HEK293 (cell line): ENCODE results near the gene MOV10L1.
A peak's percentile ranks its signal among the peaks of the same experiment; 100 is the strongest.

ENCODE experiments used
- CTCF ChIA-PET: fragments of 350-600 bp; formaldehyde crosslinking; extraction: SDS; loops from one replicate; lab custom pipeline; 2021; ENCODE audit warnings: antibody characterized with exemption; lab: Yijun Ruan, JAX
- POLR2A ChIA-PET: fragments of 300-600 bp; formaldehyde crosslinking; extraction: SDS; loops from one replicate; lab custom pipeline; 2020; ENCODE audit warnings: antibody characterized with exemption, inconsistent platforms; lab: Yijun Ruan, JAX
- H3K27ac ChIP-seq: fragments of 200-500 bp; sonication (Bioruptor generic); 2 replicates; pipeline ENCODE4 v1.5.1; 2014; ENCODE audit warnings: low read depth, low read length, control low read depth, inconsistent platforms; ENCODE audit errors: extremely low read depth
- H3K36me3 ChIP-seq, 2 experiments: fragments of 200-500 bp in 1 of 2; sonication (Bioruptor generic) in 1 of 2; 1 replicate in 1 of 2; 2 replicates in 1 of 2; pipeline ENCODE4 v1.5.1; 2014 to 2017; ENCODE audit warnings: inconsistent platforms in 2 of 2, low read length in 2 of 2; ENCODE audit not compliant: control insufficient read depth in 2 of 2, insufficient read depth in 1 of 2
- H3K4me1 ChIP-seq: fragments of 200-500 bp; sonication (Bioruptor generic); 2 replicates; pipeline ENCODE4 v1.5.1; 2014; ENCODE audit warnings: mild to moderate bottlenecking, low read length, inconsistent platforms; ENCODE audit not compliant: control insufficient read depth, insufficient read depth
- H3K4me3 ChIP-seq: 2 replicates; pipeline ENCODE4 v1.5.1; 2011; ENCODE audit warnings: low read depth, mild to moderate bottlenecking, control low read depth, low read length, moderate library complexity
- H3K9me3 ChIP-seq: fragments of 200-500 bp; sonication (Bioruptor generic); 2 replicates; pipeline ENCODE4 v1.5.1; 2014; ENCODE audit warnings: low read depth, low read length, inconsistent platforms; ENCODE audit not compliant: control insufficient read depth, insufficient read depth
- CTCF ChIP-seq: fragments of 450-650 bp; formaldehyde crosslinking; IDR thresholded peaks from 2 replicates; pipeline ENCODE4 v1.5.1; 2016; ENCODE audit warnings: missing biosample characterization, missing genetic modification characterization
- ELK4 ChIP-seq: IDR thresholded peaks from 2 replicates; pipeline ENCODE4 v1.6.1; 2011; ENCODE audit warnings: mild to moderate bottlenecking, low read depth, low read length, borderline replicate concordance
- GLIS1 ChIP-seq: fragments of 450-650 bp; formaldehyde crosslinking; IDR thresholded peaks from 2 replicates; pipeline ENCODE4 v1.5.1; 2016; ENCODE audit warnings: missing biosample characterization, missing genetic modification characterization
- HOXC10 ChIP-seq: sonication (generic); formaldehyde crosslinking; IDR thresholded peaks from 2 replicates; pipeline ENCODE4 v1.8.1; 2023; ENCODE audit warnings: mild to moderate bottlenecking, missing genetic modification reagents
- SP3 ChIP-seq: fragments of 450-650 bp; formaldehyde crosslinking; IDR thresholded peaks from 2 replicates; pipeline ENCODE4 v1.5.1; 2016; ENCODE audit warnings: missing biosample characterization, missing genetic modification characterization
- YY2 ChIP-seq: fragments of 450-650 bp; formaldehyde crosslinking; IDR thresholded peaks from 2 replicates; pipeline ENCODE4 v1.5.1; 2016; ENCODE audit warnings: missing biosample characterization, missing genetic modification characterization
- ZBTB26 ChIP-seq: fragments of 450-650 bp; formaldehyde crosslinking; optimal IDR thresholded peaks from 2 replicates; pipeline ENCODE3; 2016; ENCODE audit warnings: missing biosample characterization, mild to moderate bottlenecking, missing genetic modification characterization
- ZBTB7A ChIP-seq: fragments of 450-650 bp; formaldehyde crosslinking; IDR thresholded peaks from 2 replicates; pipeline ENCODE4 v1.5.1; 2016; ENCODE audit warnings: low read depth, missing biosample characterization, missing genetic modification characterization
- ZNF169 ChIP-seq: fragments of 450-650 bp; formaldehyde crosslinking; IDR thresholded peaks from 2 replicates; pipeline ENCODE4 v1.5.1; 2016; ENCODE audit warnings: missing biosample characterization, missing genetic modification characterization
- ZNF223 ChIP-seq: fragments of 450-650 bp; formaldehyde crosslinking; IDR thresholded peaks from 2 replicates; pipeline ENCODE4 v1.5.1; 2016; ENCODE audit warnings: missing biosample characterization, missing genetic modification characterization
- ZNF280C ChIP-seq: fragments of 450-650 bp; formaldehyde crosslinking; IDR thresholded peaks from 2 replicates; pipeline ENCODE4 v1.5.1; 2016; ENCODE audit warnings: missing biosample characterization, missing genetic modification characterization
- ZNF292 ChIP-seq: fragments of 450-650 bp; formaldehyde crosslinking; IDR thresholded peaks from 2 replicates; pipeline ENCODE4 v1.5.1; 2016; ENCODE audit warnings: low read depth, missing biosample characterization, missing genetic modification characterization, borderline replicate concordance
- ZNF341 ChIP-seq: fragments of 450-650 bp; formaldehyde crosslinking; IDR thresholded peaks from 2 replicates; pipeline ENCODE4; 2016; ENCODE audit warnings: low read depth, missing biosample characterization, missing genetic modification characterization
- ZNF350 ChIP-seq: fragments of 450-650 bp; formaldehyde crosslinking; IDR thresholded peaks from 2 replicates; pipeline ENCODE4 v1.5.0; 2017; ENCODE audit warnings: missing biosample characterization, mild to moderate bottlenecking, missing genetic modification characterization
- ZNF571 ChIP-seq: fragments of 450-650 bp; formaldehyde crosslinking; IDR thresholded peaks from 2 replicates; pipeline ENCODE4 v1.5.0; 2017; ENCODE audit warnings: missing biosample characterization, missing genetic modification characterization
- ZNF610 ChIP-seq: fragments of 450-650 bp; formaldehyde crosslinking; IDR thresholded peaks from 2 replicates; pipeline ENCODE4 v1.5.1; 2016; ENCODE audit warnings: missing biosample characterization, missing genetic modification characterization, borderline replicate concordance
- ZNF701 ChIP-seq: fragments of 450-650 bp; formaldehyde crosslinking; IDR thresholded peaks from 2 replicates; pipeline ENCODE4 v1.5.1; 2016; ENCODE audit warnings: missing biosample characterization, missing genetic modification characterization
- ZNF768 ChIP-seq: fragments of 450-650 bp; formaldehyde crosslinking; IDR thresholded peaks from 2 replicates; pipeline ENCODE4 v1.5.1; 2018; ENCODE audit warnings: missing biosample characterization, mild to moderate bottlenecking, missing genetic modification characterization
- ZSCAN16 ChIP-seq: fragments of 450-650 bp; formaldehyde crosslinking; IDR thresholded peaks from 2 replicates; pipeline ENCODE4 v1.5.1; 2016; ENCODE audit warnings: missing biosample characterization, missing genetic modification characterization
- ZSCAN4 ChIP-seq: fragments of 450-650 bp; formaldehyde crosslinking; IDR thresholded peaks from 2 replicates; pipeline ENCODE4 v1.5.1; 2017; ENCODE audit warnings: missing biosample characterization, missing genetic modification characterization
- TF ChIP-seq, protein P1 (sequence below): fragments of 450-650 bp; IDR thresholded peaks from 2 replicates; pipeline ENCODE4 v1.5.1; 2018; ENCODE audit warnings: missing biosample characterization, missing genetic modification characterization
- TF ChIP-seq, protein P2 (sequence below): fragments of 450-650 bp; formaldehyde crosslinking; IDR thresholded peaks from 2 replicates; pipeline ENCODE4 v1.5.1; 2017; ENCODE audit warnings: missing biosample characterization, missing genetic modification characterization

The MOV10L1 gene

DNA sequence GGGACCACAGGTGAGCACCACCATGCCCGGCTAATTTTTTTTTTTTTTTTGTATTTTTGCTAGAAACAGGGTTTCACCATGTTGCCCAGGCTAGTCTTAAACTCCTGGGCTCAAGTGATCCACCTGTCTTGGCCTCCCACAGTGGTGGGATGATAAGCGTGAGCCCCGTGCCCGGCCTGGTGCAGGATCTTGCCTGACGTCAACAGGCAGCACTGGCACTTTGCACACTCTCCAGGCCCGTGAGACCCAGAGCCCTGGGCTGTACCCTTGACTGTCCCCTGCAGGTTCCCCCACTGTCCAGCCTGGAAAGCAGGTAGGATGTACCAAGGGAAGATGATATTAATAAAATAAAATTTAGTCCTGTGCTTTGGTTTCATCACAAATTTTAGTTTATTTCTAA, 51.7 kb downstream of the MOV10L1 start:
- peaks cover 6% of the 10 kb centered on the region; the same call in 1 of the 2 replicates for H3K4me1 ChIP-seq
- no peaks in the 10 kb centered on the region for H3K9me3 ChIP-seq
- no peak for TF ChIP-seq ZSCAN16 (tag by site-specific recombination)
- no peak for TF ChIP-seq ZNF571 (tag by site-specific recombination)
- no peak for TF ChIP-seq ZBTB7A (tag by site-specific recombination)
- no peak for TF ChIP-seq YY2 (tag by site-specific recombination)
- TF ChIP-seq ZBTB26, result no peak
- TF ChIP-seq ZNF280C (tag by site-specific recombination), result no peak
- no peak for TF ChIP-seq ZNF701 (tag by site-specific recombination)
- TF ChIP-seq ZNF223 (tag by site-specific recombination), result no peak
- no peak for TF ChIP-seq ELK4
- no peak for TF ChIP-seq ZSCAN4 (tag by site-specific recombination)
- TF ChIP-seq, protein P1, sequence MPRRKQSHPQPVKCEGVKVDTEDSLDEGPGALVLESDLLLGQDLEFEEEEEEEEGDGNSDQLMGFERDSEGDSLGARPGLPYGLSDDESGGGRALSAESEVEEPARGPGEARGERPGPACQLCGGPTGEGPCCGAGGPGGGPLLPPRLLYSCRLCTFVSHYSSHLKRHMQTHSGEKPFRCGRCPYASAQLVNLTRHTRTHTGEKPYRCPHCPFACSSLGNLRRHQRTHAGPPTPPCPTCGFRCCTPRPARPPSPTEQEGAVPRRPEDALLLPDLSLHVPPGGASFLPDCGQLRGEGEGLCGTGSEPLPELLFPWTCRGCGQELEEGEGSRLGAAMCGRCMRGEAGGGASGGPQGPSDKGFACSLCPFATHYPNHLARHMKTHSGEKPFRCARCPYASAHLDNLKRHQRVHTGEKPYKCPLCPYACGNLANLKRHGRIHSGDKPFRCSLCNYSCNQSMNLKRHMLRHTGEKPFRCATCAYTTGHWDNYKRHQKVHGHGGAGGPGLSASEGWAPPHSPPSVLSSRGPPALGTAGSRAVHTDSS (tag by site-specific recombination), result no peak
- TF ChIP-seq ZNF292 (tag by site-specific recombination), result no peak
- no peak for TF ChIP-seq SP3 (tag by site-specific recombination)
- TF ChIP-seq, all 188 proteins: peak for 0
- CTCF ChIA-PET, result interaction anchor here (0.6 to 1.1 kb wide), 3 partner anchors 14 to 90 kb away, joined by 3 read pairs; no protein-coding TSS in a partner anchor
- H3K27ac ChIP-seq, result no peak overlapping the region
- POLR2A ChIA-PET, result no interaction called here
- no peaks in the 10 kb centered on the region for H3K36me3 ChIP-seq
- H3K4me3 ChIP-seq, result no peak overlapping the region

GRCh38 chr22:50141891-50142363, 52.1 kb downstream of the MOV10L1 start:
- no peaks in the 10 kb centered on the region for H3K36me3 ChIP-seq
- H3K27ac ChIP-seq, result no peak overlapping the region
- CTCF ChIA-PET, result interaction anchor here (0.6 to 1.1 kb wide), 5 partner anchors 15 to 168 kb away, joined by 3 read pairs; no protein-coding TSS in a partner anchor
- POLR2A ChIA-PET, result no interaction called here
- H3K4me1 ChIP-seq, result peaks cover 6% of the 10 kb centered on the region; the same call in 1 of the 2 replicates
- H3K4me3 ChIP-seq, result no peak overlapping the region
- H3K9me3 ChIP-seq, result no peaks in the 10 kb centered on the region
- TF ChIP-seq ZNF768, result no peak
- no peak for TF ChIP-seq ZNF610 (tag by site-specific recombination)
- no peak for TF ChIP-seq ZNF341 (tag by site-specific recombination)
- TF ChIP-seq HOXC10 (CRISPR knock-in tag), result no peak
- TF ChIP-seq, protein P2, sequence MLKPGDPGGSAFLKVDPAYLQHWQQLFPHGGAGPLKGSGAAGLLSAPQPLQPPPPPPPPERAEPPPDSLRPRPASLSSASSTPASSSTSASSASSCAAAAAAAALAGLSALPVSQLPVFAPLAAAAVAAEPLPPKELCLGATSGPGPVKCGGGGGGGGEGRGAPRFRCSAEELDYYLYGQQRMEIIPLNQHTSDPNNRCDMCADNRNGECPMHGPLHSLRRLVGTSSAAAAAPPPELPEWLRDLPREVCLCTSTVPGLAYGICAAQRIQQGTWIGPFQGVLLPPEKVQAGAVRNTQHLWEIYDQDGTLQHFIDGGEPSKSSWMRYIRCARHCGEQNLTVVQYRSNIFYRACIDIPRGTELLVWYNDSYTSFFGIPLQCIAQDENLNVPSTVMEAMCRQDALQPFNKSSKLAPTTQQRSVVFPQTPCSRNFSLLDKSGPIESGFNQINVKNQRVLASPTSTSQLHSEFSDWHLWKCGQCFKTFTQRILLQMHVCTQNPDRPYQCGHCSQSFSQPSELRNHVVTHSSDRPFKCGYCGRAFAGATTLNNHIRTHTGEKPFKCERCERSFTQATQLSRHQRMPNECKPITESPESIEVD, result 0 out of 2 replicates have a peak, but pooled peaks have one; percentile 26
- no peak for TF ChIP-seq GLIS1 (tag by site-specific recombination)
- no peak for TF ChIP-seq ZNF350 (tag by site-specific recombination)
- TF ChIP-seq CTCF (tag by site-specific recombination), result peak; percentile 46; the same call in 1 of the 2 replicates
- no peak for TF ChIP-seq ZNF169 (tag by site-specific recombination)
